IMR-90 (cell line): Measurements from ENCODE around the gene ZNF385B. TPM values are rescaled to one million over a fixed set of nuclear protein-coding genes. Genes with fewer than 3 reads are reported as not detected.

Experiments
- ATAC-seq: fragments of 200-7000 bp; cut with Tn5 transposase; 2 replicates; pipeline ENCODE4 v1.9.1; 2020; ENCODE audit warnings: low read depth, mild to moderate bottlenecking, moderate library complexity
- BruUV-seq: library from RNA; stranded (reverse); fragments of 400-500 nt; replicated peaks from 2 replicates; lab custom pipeline; 2021; lab: Mats Ljungman, UMichigan
- CTCF ChIA-PET: fragments of 300-600 bp; formaldehyde crosslinking; extraction: SDS; loops from one replicate; lab custom pipeline; 2021; ENCODE audit warnings: antibody characterized with exemption; lab: Yijun Ruan, JAX
- POLR2A ChIA-PET: fragments of 300-600 bp; sonication (Branson Sonifier 250); formaldehyde crosslinking; loops from one replicate; lab custom pipeline; 2022; ENCODE audit warnings: antibody characterized with exemption; ENCODE audit not compliant: unreplicated experiment; lab: Charles Lee
- DNase-seq: peaks from one replicate; pipeline ENCODE4 v3.0.0; 2013
- H2AFZ ChIP-seq: replicated peaks from 2 replicates; pipeline ENCODE3; 2013; ENCODE audit warnings: low read length, mild to moderate bottlenecking; ENCODE audit not compliant: poor library complexity
- H2AK5ac ChIP-seq: 2 replicates; pipeline ENCODE4 v1.6.1; 2013; ENCODE audit warnings: low read depth, low read length, inconsistent platforms
- H2AK9ac ChIP-seq: replicated peaks from 2 replicates; pipeline ENCODE3; 2013; ENCODE audit warnings: mild to moderate bottlenecking, low read depth, low read length, moderate library complexity; ENCODE audit not compliant: poor library complexity
- H2BK120ac ChIP-seq: 2 replicates; pipeline ENCODE4 v1.6.1; 2013; ENCODE audit warnings: low read depth, low read length, inconsistent platforms
- H2BK15ac ChIP-seq: 3 replicates; pipeline ENCODE4 v1.6.1; 2013; ENCODE audit warnings: low read depth, low read length, inconsistent platforms
- H2BK20ac ChIP-seq: 2 replicates; pipeline ENCODE4 v1.6.1; 2013; ENCODE audit warnings: low read depth, mild to moderate bottlenecking, inconsistent platforms, low read length, moderate library complexity
- H2BK5ac ChIP-seq: 2 replicates; pipeline ENCODE4 v1.6.1; 2013; ENCODE audit warnings: mild to moderate bottlenecking, low read depth, low read length, inconsistent platforms; ENCODE audit not compliant: poor library complexity, severe bottlenecking
- H3K14ac ChIP-seq: replicated peaks from 2 replicates; pipeline ENCODE4 v1.6.1; 2013; ENCODE audit warnings: low read depth, low read length, inconsistent platforms
- H3K18ac ChIP-seq: 2 replicates; pipeline ENCODE4 v1.6.1; 2013; ENCODE audit warnings: low read depth, low read length, control low read depth
- H3K23ac ChIP-seq: 2 replicates; pipeline ENCODE4 v1.6.1; 2013; ENCODE audit warnings: low read depth, low read length, inconsistent platforms
- H3K27ac ChIP-seq: 2 replicates; pipeline ENCODE4 v1.5.1; 2013; ENCODE audit warnings: mild to moderate bottlenecking, control low read depth, low read length; ENCODE audit not compliant: insufficient read depth
- H3K27me3 ChIP-seq: 2 replicates; pipeline ENCODE4 v1.6.1; 2013; ENCODE audit warnings: low read length; ENCODE audit not compliant: control insufficient read depth, insufficient read depth
- H3K36me3 ChIP-seq: 2 replicates; pipeline ENCODE4 v1.6.1; 2013; ENCODE audit warnings: low read length, mixed read lengths; ENCODE audit not compliant: control insufficient read depth, insufficient read depth
- H3K4ac ChIP-seq: 2 replicates; pipeline ENCODE4 v1.6.1; 2013; ENCODE audit warnings: low read depth, low read length, inconsistent platforms
- H3K4me1 ChIP-seq: 2 replicates; pipeline ENCODE4 v1.6.1; 2013; ENCODE audit warnings: low read length, mixed read lengths; ENCODE audit not compliant: control insufficient read depth, insufficient read depth
- H3K4me2 ChIP-seq: 2 replicates; pipeline ENCODE4 v1.6.1; 2013; ENCODE audit warnings: low read depth, mild to moderate bottlenecking, control low read depth, low read length, moderate library complexity
- H3K4me3 ChIP-seq: 2 replicates; pipeline ENCODE4 v1.5.1; 2013; ENCODE audit warnings: low read depth, mild to moderate bottlenecking, control low read depth, low read length, moderate library complexity; ENCODE audit not compliant: insufficient read depth
- H3K56ac ChIP-seq: 2 replicates; pipeline ENCODE4 v1.6.1; 2013; ENCODE audit warnings: low read length, inconsistent platforms; ENCODE audit not compliant: insufficient read depth; ENCODE audit errors: extremely low read depth
- H3K79me1 ChIP-seq, 2 experiments: 2 replicates each; pipeline ENCODE4 v1.6.1; 2013; ENCODE audit warnings: low read length in 2 of 2, inconsistent platforms in 1 of 2, low read depth in 1 of 2
- H3K9ac ChIP-seq: 2 replicates; pipeline ENCODE4 v1.6.1; 2013; ENCODE audit warnings: low read depth, low read length, control low read depth
- H3K9me1 ChIP-seq: 2 replicates; pipeline ENCODE4 v1.6.1; 2013; ENCODE audit warnings: low read length, inconsistent platforms; ENCODE audit not compliant: insufficient read depth
- H3K9me3 ChIP-seq: 2 replicates; pipeline ENCODE4 v1.6.1; 2013; ENCODE audit warnings: low read length; ENCODE audit not compliant: control insufficient read depth, insufficient read depth
- H4K20me1 ChIP-seq: 2 replicates; pipeline ENCODE4 v1.6.1; 2013; ENCODE audit warnings: low read length, inconsistent platforms; ENCODE audit not compliant: insufficient read depth
- H4K5ac ChIP-seq: 2 replicates; pipeline ENCODE4 v1.6.1; 2013; ENCODE audit warnings: mild to moderate bottlenecking, low read depth, low read length, control low read depth
- H4K8ac ChIP-seq, 2 experiments: 2 replicates each; pipeline ENCODE4 v1.6.1; 2013; ENCODE audit warnings: low read depth in 2 of 2, low read length in 2 of 2, control low read depth in 1 of 2, inconsistent platforms in 1 of 2
- H4K91ac ChIP-seq: 2 replicates; pipeline ENCODE4 v1.6.1; 2013; ENCODE audit warnings: low read depth, low read length, inconsistent platforms; ENCODE audit not compliant: insufficient read depth
- BHLHE40 ChIP-seq: fragments of 150-350 bp; IDR thresholded peaks from 2 replicates; pipeline ENCODE4 v1.6.1; 2016; ENCODE audit warnings: mild to moderate bottlenecking, low read depth, low read length
- ELK1 ChIP-seq: fragments of 150-350 bp; IDR thresholded peaks from 2 replicates; pipeline ENCODE4 v1.6.1; 2016; ENCODE audit warnings: low read depth, mild to moderate bottlenecking, low read length, moderate library complexity, borderline replicate concordance
- MAFK ChIP-seq: IDR thresholded peaks from 2 replicates; pipeline ENCODE4 v1.6.1; 2012; ENCODE audit warnings: low read depth, low read length, improper control_type of control experiment
- RAD21 ChIP-seq: IDR thresholded peaks from 2 replicates; pipeline ENCODE4 v1.6.1; 2012; ENCODE audit warnings: low read length, improper control_type of control experiment
- RCOR1 ChIP-seq: IDR thresholded peaks from 2 replicates; pipeline ENCODE4 v1.6.1; 2012; ENCODE audit warnings: mild to moderate bottlenecking, low read length, improper control_type of control experiment; ENCODE audit not compliant: insufficient replicate concordance
- WGBS, 2 experiments: methylation state at CpG; one replicate each; pipeline versions ENCODE4 v1.1.5 to v1.1.7; 2013; ENCODE audit warnings: missing lambda C conversion rate in 2 of 2; ENCODE audit not compliant: insufficient read length in 1 of 2; ENCODE audit errors: extremely low coverage in 2 of 2; 5-methylcytosine and 5-hydroxymethylcytosine counted together
- dilution Hi-C: fragments of 300-500 bp; cut with HindIII; formaldehyde crosslinking; loops from one replicate; pipeline ENCODE4 v1.14.3; 2018; ENCODE audit warnings: low sequenced_read_pairs; ENCODE audit not compliant: unreplicated experiment
- in situ Hi-C: fragments of 300-500 bp; cut with MboI; formaldehyde crosslinking; loops from 3 replicates; pipeline ENCODE4 v1.14.3; 2019; ENCODE audit warnings: low sequenced_read_pairs, inconsistent platforms, mixed read lengths
- intact Hi-C: fragments of 100-400 bp; cut with micrococcal nuclease; formaldehyde crosslinking; loops from 2 replicates; pipeline ENCODE4 v1.10.0; 2022
- polyA plus RNA-seq, 3 experiments: library from polyadenylated mRNA; depleted of rRNA; stranded (reverse); fragments of >200 nt; gene quantifications; 2 replicates each; pipeline ENCODE4 v1.2.3, GENCODE V29; 2012; ENCODE audit warnings: low replicate concordance in 1 of 3
- total RNA-seq: library from RNA; depleted of rRNA; stranded (reverse); fragments of >200 nt; gene quantifications from 2 replicates; pipeline ENCODE4 v1.2.3, GENCODE V29; 2012
- TF ChIP-seq, protein P1 (sequence below): conservative IDR thresholded peaks from 2 replicates; pipeline ENCODE4 v1.5.1; 2012; ENCODE audit warnings: mild to moderate bottlenecking, low read depth, low read length, improper control_type of control experiment

Gene ZNF385B
- total and polyA plus RNA-seq, 2 of the 4 experiments (the other 2 are of a cell fraction): not detected

- in situ Hi-C loops: no loop called here
- Histone ChIP-seq H2AK9ac (no peak overlapping the region), H4K5ac (no peak overlapping the region), H2BK120ac (no peak overlapping the region), H3K9me3 (no peaks in the 10 kb centered on the region), H4K20me1 (no peaks in the 10 kb centered on the region), H2AFZ (no peak overlapping the region), H3K36me3 (no peaks in the 10 kb centered on the region), H3K23ac (no peak overlapping the region), H3K79me1 (no peaks in the 10 kb centered on the region), H2BK5ac (no peak overlapping the region), H3K4me2 (no peak overlapping the region), H3K4ac (no peak overlapping the region), H3K14ac (no peak overlapping the region), H2BK20ac (no peak overlapping the region), H3K56ac (no peak overlapping the region), H4K8ac (no peak overlapping the region), H3K9me1 (no peaks in the 10 kb centered on the region), H2AK5ac (no peak overlapping the region), H3K27me3 (no peaks in the 10 kb centered on the region), H3K9ac (no peak overlapping the region), H3K27ac (no peak overlapping the region), H2BK15ac (no peak overlapping the region), H3K4me1 (no peaks in the 10 kb centered on the region), H3K4me3 (no peak overlapping the region), H3K18ac (no peak overlapping the region), H4K91ac (no peak overlapping the region)
- intact Hi-C loops: no loop called here
- DNase-seq (no peak), ATAC-seq (no peak)
- no CpG with 5 or more reads among the region's 1 CpG for WGBS, 2 experiments
- dilution Hi-C loops: no loop called here
- CTCF ChIA-PET: no interaction called here
- POLR2A ChIA-PET: no interaction called here
- no TSS peak for BruUV-seq
- TF ChIP-seq ELK1 (no peak), MAFK (no peak), RAD21 (no peak), RCOR1 (no peak), BHLHE40 (no peak)
- TF ChIP-seq, protein P1, sequence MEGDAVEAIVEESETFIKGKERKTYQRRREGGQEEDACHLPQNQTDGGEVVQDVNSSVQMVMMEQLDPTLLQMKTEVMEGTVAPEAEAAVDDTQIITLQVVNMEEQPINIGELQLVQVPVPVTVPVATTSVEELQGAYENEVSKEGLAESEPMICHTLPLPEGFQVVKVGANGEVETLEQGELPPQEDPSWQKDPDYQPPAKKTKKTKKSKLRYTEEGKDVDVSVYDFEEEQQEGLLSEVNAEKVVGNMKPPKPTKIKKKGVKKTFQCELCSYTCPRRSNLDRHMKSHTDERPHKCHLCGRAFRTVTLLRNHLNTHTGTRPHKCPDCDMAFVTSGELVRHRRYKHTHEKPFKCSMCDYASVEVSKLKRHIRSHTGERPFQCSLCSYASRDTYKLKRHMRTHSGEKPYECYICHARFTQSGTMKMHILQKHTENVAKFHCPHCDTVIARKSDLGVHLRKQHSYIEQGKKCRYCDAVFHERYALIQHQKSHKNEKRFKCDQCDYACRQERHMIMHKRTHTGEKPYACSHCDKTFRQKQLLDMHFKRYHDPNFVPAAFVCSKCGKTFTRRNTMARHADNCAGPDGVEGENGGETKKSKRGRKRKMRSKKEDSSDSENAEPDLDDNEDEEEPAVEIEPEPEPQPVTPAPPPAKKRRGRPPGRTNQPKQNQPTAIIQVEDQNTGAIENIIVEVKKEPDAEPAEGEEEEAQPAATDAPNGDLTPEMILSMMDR: no peak
These were observed 89.1 kb downstream of the ZNF385B start for GRCh38 chr2:179772346-179772745.
